Stomach (tissue), 4 donors: ENCODE data around the gene PCDHGA1.
"Not testable (repeated sequence)": the region's sequence is repeated elsewhere in the genome, so short reads cannot be mapped to it uniquely, and the experiment has no call there.

Experiments used
- CTCF ChIP-seq, 7 experiments: fragments of 450-650 bp in 4 of 7; fragments of 200-600 bp in 3 of 7; sonication (generic) in 3 of 7; IDR thresholded peaks; one replicate each; pipeline ENCODE4 v1.5.1; 2016 to 2019; ENCODE audit warnings: antibody characterized with exemption in 7 of 7, control low read depth in 2 of 7, mild to moderate bottlenecking in 1 of 7
- EP300 ChIP-seq: sonication (generic); formaldehyde crosslinking; IDR thresholded peaks from one replicate; pipeline ENCODE4 v1.6.1; 2017; ENCODE audit warnings: antibody characterized with exemption
- POLR2A ChIP-seq, 4 donors: fragments of 450-650 bp; IDR thresholded peaks; one replicate each; pipeline ENCODE4 v1.6.1; 2016; ENCODE audit warnings: antibody characterized with exemption in 4 of 4, control low read depth in 2 of 4, mild to moderate bottlenecking in 1 of 4, moderate library complexity in 1 of 4
- POLR2AphosphoS5 ChIP-seq, 3 donors: sonication (generic); formaldehyde crosslinking; IDR thresholded peaks; one replicate each; pipeline ENCODE4 v1.6.1; 2016; ENCODE audit warnings: antibody characterized with exemption in 3 of 3

- not testable (repeated sequence) for TF ChIP-seq CTCF (IDR thresholded peaks at IDR 0.05); POLR2AphosphoS5 (IDR thresholded peaks at IDR 0.05); POLR2A (IDR thresholded peaks at IDR 0.05); EP300
Observed at GRCh38 chr5:141346017-141346416, 15.7 kb downstream of the PCDHGA1 start.
